HG02571 (cell line): ENCODE results near the gene API5.

Experiments
- ATAC-seq: cut with Tn5 transposase; IDR thresholded peaks from one replicate; pipeline ENCODE4 v1.9.1; 2021; ENCODE audit warnings: mild to moderate bottlenecking, moderate library complexity; ENCODE audit not compliant: unreplicated experiment

API5 gene

DNA sequence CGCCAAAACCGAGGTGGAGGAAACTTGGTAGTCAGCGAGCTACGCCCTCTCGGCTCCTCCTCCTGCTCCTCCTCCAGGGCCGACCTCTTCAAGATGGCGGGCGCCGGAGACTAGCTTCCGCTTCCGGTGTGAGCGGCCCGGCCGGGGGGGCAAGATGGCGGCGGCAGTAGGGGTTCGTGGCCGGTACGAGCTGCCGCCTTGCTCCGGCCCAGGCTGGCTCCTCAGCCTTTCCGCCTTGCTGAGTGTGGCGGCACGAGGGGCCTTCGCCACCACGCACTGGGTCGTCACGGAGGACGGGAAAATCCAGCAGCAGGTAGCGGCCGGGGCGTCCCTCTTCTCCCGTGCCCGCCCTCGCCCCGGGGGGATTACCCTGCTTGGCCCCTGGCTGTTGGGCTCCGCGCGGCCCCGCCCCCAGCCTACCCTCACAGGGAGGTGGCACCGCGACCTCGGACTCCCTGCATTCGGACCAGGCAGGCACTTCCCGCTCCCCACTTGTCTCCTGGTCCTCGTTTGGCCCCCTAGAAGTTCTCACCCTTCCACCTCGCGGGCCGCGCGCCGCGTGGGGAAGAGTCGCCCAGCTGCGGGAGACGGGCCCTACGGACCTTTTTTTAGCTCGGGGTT, 47.1 kb downstream of the API5 start, which contains the start of gene TTC17:
Gene TTC17 (plus strand): TSS at position 120 of the 621 bp plus-strand sequence. CDS start 35 bp downstream, at position 155.
- peak; percentile 94 for ATAC-seq

GRCh38 chr11:43359422-43359818, 47.6 kb downstream of the API5 start:
- ATAC-seq: peak; percentile 39

- no peak for ATAC-seq
Measured at GRCh38 chr11:43360361-43361032, 48.7 kb downstream of the API5 start.

GRCh38 chr11:43366677-43367076, 54.9 kb downstream of the API5 start:
- ATAC-seq: no peak

DNA sequence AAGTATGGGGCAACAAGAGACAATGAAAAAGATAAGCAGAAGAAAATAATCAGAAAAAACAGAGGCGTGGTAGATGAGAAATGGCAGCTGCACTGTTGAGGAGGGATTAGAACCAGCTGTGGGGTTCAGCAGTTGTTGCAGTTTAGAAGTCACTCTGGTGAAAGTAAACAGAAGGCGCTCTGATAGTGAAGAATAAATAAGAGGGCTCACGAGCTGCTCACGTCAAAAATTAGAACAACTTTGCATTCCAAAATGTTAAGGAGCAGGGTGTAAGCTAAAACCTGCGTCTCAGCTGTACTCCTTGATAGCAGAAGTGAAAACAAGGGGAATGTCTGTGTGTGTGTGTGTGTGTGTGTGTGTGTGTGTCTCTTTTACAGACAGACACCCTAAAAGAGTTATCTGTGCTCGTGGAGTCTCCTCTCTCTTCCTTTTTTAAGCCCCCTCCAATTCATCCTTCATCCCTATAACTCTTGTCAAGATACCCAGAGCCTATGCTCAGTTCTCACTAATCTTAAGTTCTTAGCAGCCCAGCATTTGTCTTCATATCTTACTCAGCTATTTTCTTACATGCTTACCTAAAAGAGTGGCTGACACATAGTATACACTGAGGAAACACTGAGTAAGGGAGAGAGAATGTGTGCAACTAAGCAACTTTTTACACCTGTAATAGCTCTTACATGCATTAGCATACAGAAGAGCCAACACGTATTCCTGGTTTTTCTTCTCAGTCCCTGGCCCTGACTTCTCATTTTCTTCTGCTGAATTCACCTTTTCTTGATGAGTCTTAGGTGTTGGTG, 55.8 kb downstream of the API5 start:
- no peak for ATAC-seq

- no peak for ATAC-seq
Measured at GRCh38 chr11:43376065-43376464, 64.3 kb downstream of the API5 start.

DNA sequence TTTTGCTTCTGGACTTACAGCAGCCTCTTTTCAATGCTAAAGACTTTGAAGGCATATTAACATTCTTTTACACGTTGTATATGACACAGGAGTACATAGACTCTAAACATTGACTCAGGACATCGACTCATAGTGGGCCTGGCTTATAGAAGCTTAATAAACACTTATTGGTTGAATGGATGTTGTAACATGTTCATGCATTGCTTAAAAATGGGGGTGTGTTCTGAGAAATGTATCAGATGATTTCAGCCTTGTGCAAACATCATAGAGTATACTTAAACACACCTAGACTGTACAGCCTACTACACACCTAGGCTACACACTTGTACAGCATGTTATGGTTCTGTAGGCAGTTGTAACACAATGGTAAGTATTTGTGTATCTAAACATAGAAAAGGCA, 64.8 kb downstream of the API5 start:
- no peak for ATAC-seq

DNA sequence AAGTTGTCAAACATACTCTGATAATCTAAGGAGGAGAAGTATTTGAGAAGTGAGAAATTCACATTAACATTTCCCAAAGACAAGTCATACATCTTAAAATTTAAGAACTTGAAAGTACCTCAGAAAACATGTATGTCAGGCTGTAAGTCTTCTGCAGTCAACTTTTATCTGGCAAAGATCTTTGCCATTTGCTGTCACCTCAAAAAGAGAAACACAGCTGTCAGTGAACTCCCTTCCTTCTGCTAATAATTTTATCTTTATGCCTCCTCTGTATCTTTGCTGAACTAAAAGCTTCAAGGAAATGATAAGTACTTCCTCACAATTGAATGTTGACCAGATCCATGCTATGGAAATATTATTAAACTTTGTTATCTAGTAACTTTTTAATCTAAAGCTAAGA, 65.6 kb downstream of the API5 start:
- ATAC-seq: no peak

- no peak for ATAC-seq
Measured at GRCh38 chr11:43378897-43379296, 67.1 kb downstream of the API5 start.

DNA sequence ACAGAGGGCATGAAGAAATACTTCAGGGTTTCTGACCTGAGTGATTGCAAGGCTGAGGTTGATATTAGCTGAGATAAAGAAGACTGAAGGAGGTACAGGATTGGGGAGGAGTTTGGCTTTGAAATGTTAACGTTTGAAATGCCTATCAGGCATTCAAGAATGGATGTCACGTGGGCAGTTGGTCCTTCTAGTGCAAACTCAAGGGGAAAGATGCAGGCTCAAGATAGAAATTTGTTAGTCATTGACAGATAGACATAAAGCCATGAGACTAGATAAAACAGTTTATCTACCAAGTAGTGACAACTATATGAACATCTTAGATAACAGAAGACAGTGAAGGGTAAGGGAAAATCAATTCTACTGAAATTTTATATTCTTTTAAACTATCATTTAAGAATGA, 70.0 kb downstream of the API5 start:
- no peak for ATAC-seq

- no peak for ATAC-seq
Measured at GRCh38 chr11:43382614-43383013, 70.8 kb downstream of the API5 start.

- no peak for ATAC-seq
Measured at GRCh38 chr11:43384393-43384792, 72.6 kb downstream of the API5 start.

DNA sequence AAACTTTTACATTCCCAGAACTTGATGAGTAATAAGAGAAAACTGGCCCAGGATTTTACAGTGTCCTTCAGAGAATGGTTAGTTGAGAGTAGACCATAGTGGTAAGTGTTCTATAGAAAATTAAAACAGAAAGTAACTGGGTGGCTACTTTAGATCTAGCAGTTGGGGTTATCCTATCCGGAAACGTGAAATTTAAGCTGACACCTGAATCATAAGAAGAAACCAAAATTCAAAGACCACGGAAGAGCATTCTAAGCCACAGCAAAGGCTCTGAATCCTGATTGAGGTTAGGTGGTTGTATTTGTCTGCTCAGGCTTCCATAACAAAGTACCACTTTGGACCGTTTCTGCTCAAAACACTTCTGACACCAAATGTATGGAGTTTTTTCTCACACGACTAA, 80.9 kb downstream of the API5 start:
- no peak for ATAC-seq

- ATAC-seq: no peak
Measured at GRCh38 chr11:43393765-43394355, 82.1 kb downstream of the API5 start.
